ENCODE results near the gene CHCHD10. TPM values are rescaled to one million over a fixed set of nuclear protein-coding genes. Genes with fewer than 3 reads are reported as not detected.

Gene CHCHD10
- polyA plus RNA-seq (2011; rRNA removed) (22.1 and 22.5 TPM in 2 replicates), polyA minus RNA-seq (2011; rRNA and poly(A)+ RNA removed) (38.2 and 54.1 TPM in 2 replicates)

DNA sequence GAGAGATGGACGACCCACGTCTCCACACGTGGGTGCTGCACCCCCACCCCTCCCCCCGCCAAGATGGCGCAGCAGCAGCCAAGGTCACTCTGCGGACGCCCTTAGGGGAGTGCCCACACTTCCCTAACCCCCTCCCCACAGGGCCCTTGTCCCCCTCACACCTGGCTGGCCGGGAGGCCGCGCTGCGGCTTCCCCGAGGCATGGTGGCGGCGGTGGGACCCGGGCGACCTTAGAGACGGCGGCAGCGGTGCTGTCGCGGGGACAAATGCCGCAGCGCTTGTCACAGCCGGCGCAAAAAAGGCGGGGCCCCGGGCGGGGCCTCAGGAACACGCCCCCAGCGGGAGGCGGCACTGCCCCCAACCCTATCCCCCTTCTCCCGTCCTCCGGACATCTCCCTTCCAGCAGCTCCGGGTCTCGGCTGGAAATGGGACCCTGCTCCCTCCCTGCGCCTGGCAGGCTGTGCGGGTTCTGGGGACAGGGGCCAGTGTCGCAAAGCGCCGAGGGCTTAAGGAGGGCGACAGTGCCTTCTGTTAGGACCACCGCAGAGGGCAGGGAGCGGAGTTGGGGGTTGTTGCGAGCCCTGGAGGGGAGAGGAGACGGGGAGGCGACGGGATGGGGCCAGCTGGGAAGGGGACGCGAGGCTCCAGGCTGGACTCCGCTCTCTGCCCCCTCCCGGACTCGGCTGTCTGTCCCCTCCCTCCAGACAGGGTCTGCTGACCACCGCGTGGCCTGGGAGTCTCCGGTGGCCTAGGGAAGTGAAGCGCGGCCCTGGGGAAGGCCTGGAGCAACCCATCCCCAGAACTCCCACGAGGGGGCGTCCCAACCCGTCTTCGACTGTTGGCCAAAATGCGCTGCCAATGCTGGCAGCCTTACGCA lies at the start of gene CHCHD10:
Gene CHCHD10 (minus strand): TSS at position 300 of the 876 bp plus-strand sequence. CDS start 98 bp downstream, at position 202.
- POLR2A ChIA-PET, result interaction anchor here (0.7 kb wide), 1 partner anchor 121 kb away, joined by 3 read pairs; no protein-coding TSS in a partner anchor
- CTCF ChIA-PET, result interaction anchor here (0.6 to 14.8 kb wide), 15 partner anchors 14 to 837 kb away, joined by 3 to 272 read pairs (median 3); no protein-coding TSS in a partner anchor
- no peak for DNase-seq (ENCODE audit: low read depth)
- peak within 1 kb of the TSS; percentile 61 for H3K4me3 ChIP-seq (ENCODE audit: low read depth, low read length)
- H3K27me3 ChIP-seq (ENCODE audit: control insufficient read depth, insufficient read depth, low read length), result no peaks in the 10 kb centered on the region
- TF ChIP-seq, protein P1, sequence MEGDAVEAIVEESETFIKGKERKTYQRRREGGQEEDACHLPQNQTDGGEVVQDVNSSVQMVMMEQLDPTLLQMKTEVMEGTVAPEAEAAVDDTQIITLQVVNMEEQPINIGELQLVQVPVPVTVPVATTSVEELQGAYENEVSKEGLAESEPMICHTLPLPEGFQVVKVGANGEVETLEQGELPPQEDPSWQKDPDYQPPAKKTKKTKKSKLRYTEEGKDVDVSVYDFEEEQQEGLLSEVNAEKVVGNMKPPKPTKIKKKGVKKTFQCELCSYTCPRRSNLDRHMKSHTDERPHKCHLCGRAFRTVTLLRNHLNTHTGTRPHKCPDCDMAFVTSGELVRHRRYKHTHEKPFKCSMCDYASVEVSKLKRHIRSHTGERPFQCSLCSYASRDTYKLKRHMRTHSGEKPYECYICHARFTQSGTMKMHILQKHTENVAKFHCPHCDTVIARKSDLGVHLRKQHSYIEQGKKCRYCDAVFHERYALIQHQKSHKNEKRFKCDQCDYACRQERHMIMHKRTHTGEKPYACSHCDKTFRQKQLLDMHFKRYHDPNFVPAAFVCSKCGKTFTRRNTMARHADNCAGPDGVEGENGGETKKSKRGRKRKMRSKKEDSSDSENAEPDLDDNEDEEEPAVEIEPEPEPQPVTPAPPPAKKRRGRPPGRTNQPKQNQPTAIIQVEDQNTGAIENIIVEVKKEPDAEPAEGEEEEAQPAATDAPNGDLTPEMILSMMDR (IDR thresholded peaks at IDR 0.05; ENCODE audit: insufficient read depth, low read depth, low read length), result peak; percentile 86
- H3K36me3 ChIP-seq (ENCODE audit: control insufficient read depth, insufficient read depth, low read length), result peaks cover 2% of the 10 kb centered on the region; the same call in 1 of the 2 replicates

DNA sequence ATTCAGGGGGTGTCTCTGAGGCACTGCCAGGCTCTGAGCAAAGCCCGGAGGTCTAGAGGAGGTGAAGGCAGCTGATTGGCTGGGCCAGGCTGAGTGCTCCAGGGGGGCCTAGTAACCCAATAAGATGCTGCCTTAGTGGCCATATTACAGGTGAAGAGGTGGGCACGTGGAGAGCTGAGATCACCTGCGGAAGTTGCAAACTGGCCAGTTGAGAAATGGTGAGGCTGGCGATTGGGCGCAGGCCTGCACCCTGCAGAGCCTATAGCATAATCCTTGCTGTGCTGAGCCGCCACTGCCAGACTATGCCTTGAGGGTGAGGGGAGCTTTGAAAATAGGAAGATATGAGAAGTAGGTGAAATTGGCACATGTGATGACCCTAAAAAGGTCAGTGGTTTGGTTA lies 49.4 kb upstream of the CHCHD10 start:
- H3K4me3 ChIP-seq (ENCODE audit: low read depth, low read length), result no peak overlapping the region
- no peaks in the 10 kb centered on the region for H3K27me3 ChIP-seq (ENCODE audit: control insufficient read depth, insufficient read depth, low read length)
- peaks cover 11% of the 10 kb centered on the region for H3K36me3 ChIP-seq (ENCODE audit: control insufficient read depth, insufficient read depth, low read length)
- TF ChIP-seq, protein P1 (IDR thresholded peaks at IDR 0.05; ENCODE audit: insufficient read depth, low read depth, low read length), result no peak
- POLR2A ChIA-PET, result no interaction called here
- DNase-seq (ENCODE audit: low read depth), result no peak
- CTCF ChIA-PET, result interaction anchor here (0.9 kb wide), 1 partner anchor 9 kb away, joined by 5 read pairs; no protein-coding TSS in a partner anchor

DNA sequence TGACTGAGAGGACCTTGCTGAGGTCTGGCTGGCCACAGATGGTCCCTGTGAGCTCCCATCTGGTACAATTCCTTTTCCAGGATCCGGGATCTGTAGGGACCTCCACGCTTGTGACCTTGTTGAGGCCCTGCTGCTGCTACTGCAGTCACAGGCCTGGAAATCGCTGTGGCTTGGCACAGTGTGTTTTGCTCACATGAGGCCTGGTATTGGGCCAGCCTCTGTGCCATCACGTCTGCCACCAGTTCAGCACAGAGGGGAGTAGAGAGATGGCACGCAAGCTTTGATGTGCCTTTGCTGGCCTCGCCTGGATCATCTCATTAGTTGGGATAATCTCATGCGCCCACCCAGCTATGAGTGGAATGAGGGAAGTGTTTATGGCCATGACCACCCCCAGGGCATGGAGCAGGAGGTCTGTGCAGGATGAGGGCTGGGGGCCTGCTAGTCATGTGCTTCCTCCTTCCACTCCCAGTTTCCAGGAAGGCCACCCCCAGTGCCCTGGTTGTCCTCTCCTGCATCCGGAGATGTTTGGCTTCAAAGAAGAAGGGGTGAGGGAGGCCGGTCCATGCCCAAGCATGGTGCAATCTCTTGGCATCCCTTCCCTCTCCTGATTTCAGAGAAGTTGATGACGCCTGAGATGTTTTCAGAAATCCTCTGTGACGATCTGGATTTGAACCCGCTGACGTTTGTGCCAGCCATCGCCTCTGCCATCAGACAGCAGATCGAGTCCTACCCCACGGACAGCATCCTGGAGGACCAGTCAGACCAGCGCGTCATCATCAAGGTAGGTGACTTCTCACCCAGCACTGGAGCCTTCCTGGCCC lies 48.6 kb upstream of the CHCHD10 start:
- Histone ChIP-seq H3K27me3 (ENCODE audit: control insufficient read depth, insufficient read depth, low read length) (no peaks in the 10 kb centered on the region), H3K36me3 (ENCODE audit: control insufficient read depth, insufficient read depth, low read length) (peaks cover 8% of the 10 kb centered on the region), H3K4me3 (ENCODE audit: low read depth, low read length) (no peak overlapping the region)
- POLR2A ChIA-PET, result no interaction called here
- DNase-seq (ENCODE audit: low read depth), result no peak
- CTCF ChIA-PET, result interaction anchor here (0.6 to 1.7 kb wide), 2 partner anchors 9 to 16 kb away, joined by 3 to 6 read pairs; no protein-coding TSS in a partner anchor
- TF ChIP-seq, protein P1 (IDR thresholded peaks at IDR 0.05; ENCODE audit: insufficient read depth, low read depth, low read length), result no peak

DNA sequence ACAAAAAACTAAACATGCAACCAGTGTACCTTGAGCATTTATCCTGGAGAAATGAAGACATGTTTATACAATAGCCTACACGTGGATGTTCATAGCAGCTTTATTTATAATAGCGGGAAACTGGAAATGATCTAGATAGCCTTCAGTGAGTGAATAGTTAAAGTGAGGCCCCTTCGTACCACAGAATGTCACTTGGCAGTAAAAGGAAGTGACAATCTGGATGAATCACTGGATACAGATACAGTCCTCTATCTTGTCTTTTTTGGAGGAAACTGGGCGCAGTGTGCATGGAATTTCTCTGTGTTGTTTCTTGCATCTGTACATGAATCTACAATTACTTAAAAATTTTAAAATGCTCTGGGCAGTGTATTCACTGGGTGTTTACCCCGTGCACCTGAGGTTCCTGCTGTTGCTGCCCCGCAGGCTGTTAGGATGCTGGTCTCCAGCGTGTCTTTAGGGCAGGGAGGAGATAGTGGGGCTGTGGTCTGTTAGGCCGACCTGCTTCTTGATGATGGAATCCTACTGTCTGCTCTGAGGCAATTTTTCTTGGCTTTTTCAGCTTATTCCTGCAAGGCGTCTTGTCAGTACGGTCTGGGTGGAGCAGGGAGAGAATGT lies 47.9 kb upstream of the CHCHD10 start:
- CTCF ChIA-PET, result interaction anchor here (0.6 to 1.7 kb wide), 2 partner anchors 10 to 17 kb away, joined by 3 to 6 read pairs; no protein-coding TSS in a partner anchor
- Histone ChIP-seq H3K27me3 (ENCODE audit: control insufficient read depth, insufficient read depth, low read length) (no peaks in the 10 kb centered on the region), H3K36me3 (ENCODE audit: control insufficient read depth, insufficient read depth, low read length) (peaks cover 6% of the 10 kb centered on the region), H3K4me3 (ENCODE audit: low read depth, low read length) (no peak overlapping the region)
- no peak for DNase-seq (ENCODE audit: low read depth)
- TF ChIP-seq, protein P1 (IDR thresholded peaks at IDR 0.05; ENCODE audit: insufficient read depth, low read depth, low read length), result no peak
- POLR2A ChIA-PET, result no interaction called here
